GM12865 (cell line): ENCODE results near the gene VPS41.

Experiments
- DNase-seq: peaks from one replicate; pipeline ENCODE4 v3.0.0; 2010; ENCODE audit warnings: low read depth
- H3K4me3 ChIP-seq: 2 replicates; pipeline ENCODE4 v1.5.1; 2011; ENCODE audit warnings: mild to moderate bottlenecking, low read depth, low read length, control low read depth
- TF ChIP-seq, protein P1 (sequence below): IDR thresholded peaks from 2 replicates; pipeline ENCODE4 v1.5.1; 2011; ENCODE audit warnings: low read length, control low read depth, low read depth, inconsistent platforms; ENCODE audit not compliant: insufficient read depth; ENCODE audit errors: missing control alignments

VPS41 gene

DNA sequence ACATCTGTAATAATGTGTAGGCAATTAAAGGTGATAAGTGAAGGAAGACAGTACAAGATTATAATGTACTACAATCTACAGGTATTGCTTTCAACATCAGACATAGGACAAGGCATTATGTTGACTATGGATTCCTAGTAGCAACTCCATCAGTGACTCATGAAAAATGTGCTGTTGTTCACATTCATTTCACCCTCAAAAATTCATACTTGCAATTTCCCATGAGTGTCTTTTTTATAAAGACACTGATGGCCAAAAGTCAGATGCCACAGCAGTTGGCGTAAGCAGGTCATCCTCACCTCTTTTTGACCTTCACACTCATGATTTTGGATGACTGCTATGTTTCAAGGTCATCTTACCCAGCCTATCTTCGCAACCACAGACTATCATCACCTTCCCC lies 177.8 kb downstream of the VPS41 start:
- TF ChIP-seq, protein P1, sequence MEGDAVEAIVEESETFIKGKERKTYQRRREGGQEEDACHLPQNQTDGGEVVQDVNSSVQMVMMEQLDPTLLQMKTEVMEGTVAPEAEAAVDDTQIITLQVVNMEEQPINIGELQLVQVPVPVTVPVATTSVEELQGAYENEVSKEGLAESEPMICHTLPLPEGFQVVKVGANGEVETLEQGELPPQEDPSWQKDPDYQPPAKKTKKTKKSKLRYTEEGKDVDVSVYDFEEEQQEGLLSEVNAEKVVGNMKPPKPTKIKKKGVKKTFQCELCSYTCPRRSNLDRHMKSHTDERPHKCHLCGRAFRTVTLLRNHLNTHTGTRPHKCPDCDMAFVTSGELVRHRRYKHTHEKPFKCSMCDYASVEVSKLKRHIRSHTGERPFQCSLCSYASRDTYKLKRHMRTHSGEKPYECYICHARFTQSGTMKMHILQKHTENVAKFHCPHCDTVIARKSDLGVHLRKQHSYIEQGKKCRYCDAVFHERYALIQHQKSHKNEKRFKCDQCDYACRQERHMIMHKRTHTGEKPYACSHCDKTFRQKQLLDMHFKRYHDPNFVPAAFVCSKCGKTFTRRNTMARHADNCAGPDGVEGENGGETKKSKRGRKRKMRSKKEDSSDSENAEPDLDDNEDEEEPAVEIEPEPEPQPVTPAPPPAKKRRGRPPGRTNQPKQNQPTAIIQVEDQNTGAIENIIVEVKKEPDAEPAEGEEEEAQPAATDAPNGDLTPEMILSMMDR = no peak
- H3K4me3 ChIP-seq = no peak overlapping the region
- no peak for DNase-seq

DNA sequence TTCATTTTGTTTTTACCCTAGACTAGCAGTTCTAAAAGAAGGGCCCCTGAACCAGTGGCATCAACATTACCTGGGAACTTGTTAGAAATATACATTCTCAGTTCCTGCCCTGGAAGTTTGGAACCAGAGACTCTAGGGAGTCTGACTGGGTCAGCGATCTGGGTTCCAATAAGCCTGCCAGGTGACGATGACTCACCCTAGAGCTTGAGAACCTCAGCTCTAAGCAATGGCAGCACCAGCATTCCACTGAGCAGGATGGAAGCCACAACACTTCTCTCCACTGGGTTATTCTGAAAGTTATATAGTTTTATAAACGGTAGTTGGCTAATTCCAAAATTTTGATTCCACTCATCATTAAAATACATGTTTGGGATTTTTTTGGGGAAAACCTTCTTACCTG lies 180.8 kb downstream of the VPS41 start:
- DNase-seq = no peak
- H3K4me3 ChIP-seq = no peak overlapping the region
- TF ChIP-seq, protein P1 = no peak

DNA sequence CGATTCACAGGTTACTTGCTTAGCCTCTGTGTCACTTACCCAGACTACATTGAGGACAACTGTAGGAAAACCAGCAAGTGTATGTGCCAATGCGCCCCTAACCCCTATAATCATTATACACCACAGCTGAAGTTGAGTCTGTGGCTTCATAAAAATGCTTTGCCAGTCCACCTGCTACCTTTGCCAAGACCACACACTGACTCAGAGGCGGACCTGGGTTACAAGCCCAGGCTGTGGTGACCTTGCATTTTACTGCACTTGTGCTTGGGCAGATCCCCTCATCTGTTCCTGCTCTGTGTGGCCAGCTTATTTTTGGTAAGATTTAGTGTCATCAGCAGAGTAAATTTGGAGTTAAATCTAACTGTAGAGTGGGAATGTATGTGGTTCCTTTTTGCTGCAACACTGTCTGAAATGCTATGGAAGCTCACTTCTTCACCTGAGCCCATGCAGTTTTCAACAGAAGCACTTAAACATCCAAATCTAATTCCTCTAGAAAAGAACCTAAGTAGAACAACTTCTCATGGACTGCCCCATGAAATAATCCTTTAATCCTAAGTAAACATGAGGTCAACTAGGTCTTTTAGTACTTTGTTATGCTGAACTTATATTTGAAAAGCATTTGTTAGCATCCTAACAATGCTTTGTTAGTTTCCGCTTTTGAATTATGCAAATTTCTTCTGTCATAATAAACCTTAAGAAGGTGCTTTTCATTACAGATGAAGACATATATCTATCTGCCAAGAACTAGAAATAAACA lies 181.6 kb downstream of the VPS41 start:
- TF ChIP-seq, protein P1 = no peak
- H3K4me3 ChIP-seq = no peak overlapping the region
- no peak for DNase-seq

DNA sequence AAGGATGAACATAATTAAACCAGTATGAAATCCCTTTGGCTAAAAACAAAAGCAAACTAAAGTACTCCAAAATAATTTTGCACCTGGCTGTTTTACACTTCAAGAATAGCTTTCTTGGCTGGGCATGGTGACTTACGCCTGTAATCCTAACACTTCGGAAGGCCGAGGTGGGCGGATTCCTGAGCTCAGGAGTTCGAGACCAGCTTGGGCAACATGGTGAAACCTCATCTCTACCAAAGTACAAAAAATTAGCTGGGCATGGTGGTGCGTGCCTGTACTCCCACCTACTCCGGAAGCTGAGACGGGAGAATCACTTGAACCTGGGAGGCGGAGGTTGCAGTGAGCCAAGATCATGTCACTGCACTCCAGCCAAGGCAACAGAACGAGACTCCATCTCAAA lies 185.7 kb downstream of the VPS41 start:
- no peak overlapping the region for H3K4me3 ChIP-seq
- DNase-seq = no peak
- TF ChIP-seq, protein P1 = no peak

DNA sequence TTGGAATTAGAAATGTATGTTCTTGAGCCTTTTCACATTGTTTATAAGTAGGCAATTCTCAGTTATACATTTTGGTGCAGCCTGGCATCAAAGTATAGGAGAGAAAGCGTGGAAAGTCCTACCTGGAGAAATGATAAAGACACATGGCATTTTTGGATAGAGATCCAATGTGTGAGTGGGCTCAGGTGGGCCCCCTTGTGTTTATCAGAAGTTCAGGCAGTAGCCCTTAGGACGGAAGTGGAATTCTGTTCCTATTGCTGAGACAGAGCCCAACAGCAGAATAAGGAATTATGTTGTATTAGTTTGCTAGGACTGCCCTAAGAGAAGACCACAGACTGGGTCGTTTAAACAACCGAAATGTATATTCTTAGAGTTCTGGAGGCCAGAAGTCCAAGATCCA lies 192.6 kb downstream of the VPS41 start:
- no peak overlapping the region for H3K4me3 ChIP-seq
- no peak for DNase-seq
- TF ChIP-seq, protein P1 = no peak

DNA sequence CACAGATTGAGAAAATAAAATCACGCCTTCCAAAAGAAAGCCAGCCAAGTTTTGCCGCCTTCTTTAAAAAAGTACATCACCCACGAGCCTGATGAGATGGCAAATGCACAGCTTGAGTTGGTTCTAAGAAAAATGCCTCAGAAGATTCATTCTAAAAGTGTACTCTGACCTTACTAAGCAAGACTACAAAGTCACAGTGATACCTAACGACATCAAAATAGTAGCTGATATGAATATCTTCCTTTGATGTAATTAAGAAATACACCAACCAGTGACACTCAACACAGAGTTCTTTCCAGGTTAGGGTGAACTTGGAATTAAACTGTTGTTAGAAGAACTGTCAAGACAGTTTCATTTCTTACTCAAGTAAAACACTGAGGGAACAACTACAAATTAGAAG lies 199.9 kb downstream of the VPS41 start:
- DNase-seq = no peak
- no peak overlapping the region for H3K4me3 ChIP-seq
- TF ChIP-seq, protein P1 = no peak

DNA sequence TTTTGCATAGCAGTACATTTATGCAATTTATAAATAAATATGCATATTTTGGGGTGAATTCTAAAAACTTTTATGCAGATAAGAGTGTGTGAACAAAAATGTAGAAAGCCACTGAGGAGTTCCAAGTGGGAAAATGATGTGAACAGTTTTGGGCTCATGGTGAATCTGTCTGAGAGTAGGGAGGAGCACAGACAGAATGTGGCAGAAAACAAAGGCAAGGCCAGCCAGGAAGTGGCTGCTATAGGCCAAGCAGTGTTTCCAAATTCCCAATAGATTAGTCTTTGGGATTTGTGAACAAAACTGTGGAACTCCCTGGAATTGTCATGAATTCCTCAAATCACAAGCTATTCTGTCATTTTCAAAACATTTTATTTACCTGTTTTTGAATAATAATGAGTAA lies 204.2 kb downstream of the VPS41 start:
- no peak overlapping the region for H3K4me3 ChIP-seq
- TF ChIP-seq, protein P1 = no peak
- DNase-seq = no peak
